H9 (cell line): ENCODE results near the gene SLC46A1. TPM values are rescaled to one million over a fixed set of nuclear protein-coding genes. Genes with fewer than 3 reads are reported as not detected.

Source experiments
- DNase-seq: peaks from one replicate; pipeline ENCODE4 v3.0.0-alpha.2; 2017
- H2AFZ ChIP-seq: one replicate; pipeline ENCODE4 v1.6.1; 2013; ENCODE audit warnings: mild to moderate bottlenecking, low read length, control low read depth, moderate library complexity
- H2AK5ac ChIP-seq: 2 replicates; pipeline ENCODE4 v1.6.1; 2013; ENCODE audit warnings: low read length, control low read depth, mixed read lengths; ENCODE audit not compliant: insufficient read length
- H2BK120ac ChIP-seq: one replicate; pipeline ENCODE4 v1.6.1; 2013; ENCODE audit warnings: low read depth, mild to moderate bottlenecking, low read length, control low read depth, inconsistent platforms; ENCODE audit not compliant: poor library complexity, severe bottlenecking
- H2BK12ac ChIP-seq: 2 replicates; pipeline ENCODE4 v1.6.1; 2013; ENCODE audit warnings: low read length, control low read depth, mixed read lengths, low read depth; ENCODE audit not compliant: insufficient read length
- H2BK15ac ChIP-seq: 2 replicates; pipeline ENCODE4 v1.6.1; 2013; ENCODE audit warnings: low read depth, low read length, control low read depth
- H2BK20ac ChIP-seq: one replicate; pipeline ENCODE4 v1.6.1; 2013; ENCODE audit warnings: low read depth, mild to moderate bottlenecking, low read length, control low read depth, inconsistent platforms; ENCODE audit not compliant: poor library complexity, severe bottlenecking
- H2BK5ac ChIP-seq: 2 replicates; pipeline ENCODE4 v1.6.1; 2013; ENCODE audit warnings: low read length, control low read depth, mixed read lengths; ENCODE audit not compliant: insufficient read length
- H3K14ac ChIP-seq: 2 replicates; pipeline ENCODE4 v1.6.1; 2013; ENCODE audit warnings: low read length, control low read depth; ENCODE audit not compliant: insufficient read depth
- H3K18ac ChIP-seq: 2 replicates; pipeline ENCODE4 v1.6.1; 2013; ENCODE audit warnings: low read depth, mild to moderate bottlenecking, mixed read lengths, low read length, control low read depth; ENCODE audit not compliant: insufficient read length
- H3K23ac ChIP-seq: 2 replicates; pipeline ENCODE4 v1.6.1; 2013; ENCODE audit warnings: low read length, control low read depth, mixed read lengths, low read depth; ENCODE audit not compliant: insufficient read length
- H3K23me2 ChIP-seq: 2 replicates; pipeline ENCODE4 v1.6.1; 2013; ENCODE audit warnings: low read depth, mild to moderate bottlenecking, mixed read lengths, low read length, control low read depth; ENCODE audit not compliant: insufficient read length, poor library complexity, severe bottlenecking
- H3K27ac ChIP-seq: 2 replicates; pipeline ENCODE4 v1.5.1; 2013; ENCODE audit warnings: low read length, control low read depth, mixed read lengths, low read depth; ENCODE audit not compliant: insufficient read length
- H3K27me3 ChIP-seq: 2 replicates; pipeline ENCODE4 v1.6.1; 2013; ENCODE audit warnings: low read length, control low read depth, inconsistent platforms; ENCODE audit not compliant: insufficient read depth
- H3K4ac ChIP-seq: 2 replicates; pipeline ENCODE4 v1.6.1; 2013; ENCODE audit warnings: low read depth, mild to moderate bottlenecking, control low read depth, inconsistent platforms, low read length, moderate library complexity
- H3K4me1 ChIP-seq: 2 replicates; pipeline ENCODE4 v1.6.1; 2013; ENCODE audit warnings: low read length, control low read depth, inconsistent platforms; ENCODE audit not compliant: insufficient read depth
- H3K4me2 ChIP-seq: 2 replicates; pipeline ENCODE4 v1.6.1; 2013; ENCODE audit warnings: low read length, control low read depth, mixed read lengths; ENCODE audit not compliant: insufficient read length, insufficient read depth
- H3K56ac ChIP-seq: 2 replicates; pipeline ENCODE4 v1.6.1; 2013; ENCODE audit warnings: low read depth, mild to moderate bottlenecking, mixed read lengths, low read length, control low read depth; ENCODE audit not compliant: insufficient read length
- H3K79me1 ChIP-seq: 2 replicates; pipeline ENCODE4 v1.6.1; 2013; ENCODE audit warnings: low read depth, mild to moderate bottlenecking, moderate library complexity, low read length, control low read depth, inconsistent platforms; ENCODE audit not compliant: insufficient read depth, poor library complexity, severe bottlenecking
- H3K79me2 ChIP-seq: 2 replicates; pipeline ENCODE4 v1.6.1; 2013; ENCODE audit warnings: low read length, control low read depth, inconsistent platforms; ENCODE audit not compliant: insufficient read depth
- H3K9ac ChIP-seq: 2 replicates; pipeline ENCODE4 v1.6.1; 2013; ENCODE audit warnings: low read length, control low read depth, mixed read lengths; ENCODE audit not compliant: insufficient read length; ENCODE audit errors: extremely low read depth
- H3K9me3 ChIP-seq: one replicate; pipeline ENCODE4 v1.6.1; 2013; ENCODE audit warnings: low read depth, low read length, inconsistent platforms; ENCODE audit not compliant: control insufficient read depth
- H3T11ph ChIP-seq: one replicate; pipeline ENCODE4 v1.6.1; 2013; ENCODE audit warnings: mild to moderate bottlenecking, low read length, control low read depth, inconsistent platforms
- H4K20me1 ChIP-seq: one replicate; pipeline ENCODE4 v1.6.1; 2013; ENCODE audit not compliant: control insufficient read depth, insufficient read length, insufficient read depth
- H4K5ac ChIP-seq: 2 replicates; pipeline ENCODE4 v1.6.1; 2013; ENCODE audit warnings: low read depth, mild to moderate bottlenecking, mixed read lengths, low read length, control low read depth; ENCODE audit not compliant: insufficient read length
- H4K8ac ChIP-seq: replicated peaks from 2 replicates; pipeline ENCODE4 v1.6.1; 2013; ENCODE audit warnings: low read length, control low read depth, mixed read lengths, low read depth; ENCODE audit not compliant: insufficient read length
- H4K91ac ChIP-seq: 2 replicates; pipeline ENCODE4 v1.6.1; 2013; ENCODE audit warnings: low read depth, mild to moderate bottlenecking, moderate library complexity, mixed read lengths, low read length, control low read depth; ENCODE audit not compliant: insufficient read length
- H3K27ac Mint-ChIP-seq, 3 experiments: 2 replicates in 2 of 3; 3 replicates in 1 of 3; pipeline ENCODE4 v1.8.0; 2020 to 2021; ENCODE audit warnings: mixed read lengths in 3 of 3, mild to moderate bottlenecking in 1 of 3, moderate library complexity in 1 of 3
- H3K27me3 Mint-ChIP-seq: 2 replicates; pipeline ENCODE4 v1.8.0; 2021; ENCODE audit warnings: low read depth, mild to moderate bottlenecking, moderate library complexity, mixed read lengths
- H3K36me3 Mint-ChIP-seq, 3 experiments: 2 replicates in 2 of 3; 3 replicates in 1 of 3; pipeline ENCODE4 v1.8.0; 2020 to 2021; ENCODE audit warnings: low read depth in 3 of 3, mixed read lengths in 3 of 3; ENCODE audit not compliant: insufficient read depth in 1 of 3
- H3K4me1 Mint-ChIP-seq, 2 experiments: 2 replicates each; pipeline ENCODE4 v1.8.0; 2020; ENCODE audit warnings: mixed read lengths in 2 of 2
- H3K4me3 Mint-ChIP-seq, 2 experiments: 2 replicates in 1 of 2; 3 replicates in 1 of 2; pipeline ENCODE4 v1.8.0; 2020 to 2021; ENCODE audit warnings: mild to moderate bottlenecking in 2 of 2, mixed read lengths in 2 of 2, moderate library complexity in 1 of 2
- H3K9me3 Mint-ChIP-seq, 2 experiments: 2 replicates in 1 of 2; 3 replicates in 1 of 2; pipeline ENCODE4 v1.8.0; 2020; ENCODE audit warnings: mild to moderate bottlenecking in 2 of 2, mixed read lengths in 2 of 2, moderate library complexity in 1 of 2
- WGBS: extraction: QIAGEN DNeasy Blood & Tissue Kit; methylation state at CpG from one replicate; pipeline ENCODE4 v1.1.7; 2013; ENCODE audit warnings: missing lambda C conversion rate, low lambda C conversion rate, mixed read lengths; ENCODE audit not compliant: insufficient read length; ENCODE audit errors: extremely low coverage; 5-methylcytosine and 5-hydroxymethylcytosine counted together
- total RNA-seq: library from RNA; stranded (reverse); gene quantifications from 2 replicates; pipeline ENCODE4 v1.2.1, GENCODE V29; 2021
- TF ChIP-seq, protein P1 (sequence below): fragments of 200-600 bp; sonication (generic); conservative IDR thresholded peaks from 3 replicates; pipeline ENCODE4 v1.8.0; 2021; ENCODE audit warnings: antibody characterized with exemption, mild to moderate bottlenecking

The SLC46A1 gene
- total RNA-seq, 1 experiment from 2014 or later, result 8.7 TPM

DNA sequence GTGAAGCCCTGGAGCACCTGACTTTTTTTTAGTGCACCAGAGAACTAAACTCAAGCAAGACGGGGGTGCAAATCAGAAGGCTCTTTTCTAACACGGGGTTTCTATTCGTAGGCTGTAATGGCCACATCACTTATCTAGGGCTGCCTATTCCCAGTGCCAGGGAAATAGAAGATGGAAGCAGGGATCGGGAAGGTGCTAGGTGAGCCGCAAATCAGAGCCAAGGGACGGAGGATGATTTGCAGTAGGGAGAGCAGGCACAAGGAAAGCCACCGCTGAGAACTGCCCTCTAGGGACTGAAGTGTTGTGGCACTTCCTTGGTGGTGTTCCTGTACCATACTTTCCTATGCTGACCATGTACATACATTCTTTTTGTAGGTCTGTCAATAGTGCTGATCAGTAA lies 7.8 kb upstream of the SLC46A1 start:
- Histone ChIP-seq H2BK15ac (no peak overlapping the region), H3K18ac (no peak overlapping the region), H3K23me2 (no peaks in the 10 kb centered on the region), H3T11ph (no peak overlapping the region), H2AK5ac (no peak overlapping the region), H2BK12ac (no peak overlapping the region), H3K79me2 (no peaks in the 10 kb centered on the region), H3K27me3 (peaks cover 19% of the 10 kb centered on the region; the same call in 1 of the 2 replicates), H3K4ac (no peak overlapping the region), H3K4me1 (peaks cover 5% of the 10 kb centered on the region; the same call in 1 of the 2 replicates), H4K91ac (no peak overlapping the region), H3K79me1 (no peaks in the 10 kb centered on the region), H3K14ac (no peak overlapping the region), H3K9ac (no peak overlapping the region), H3K9me3 (no peaks in the 10 kb centered on the region), H4K5ac (no peak overlapping the region), H2BK20ac (no peak overlapping the region), H3K56ac (no peak overlapping the region), H3K23ac (no peak overlapping the region), H2BK5ac (no peak overlapping the region), H4K20me1 (no peaks in the 10 kb centered on the region), H4K8ac (no peak overlapping the region), H3K27ac (no peak overlapping the region), H3K4me2 (no peak overlapping the region), H2BK120ac (no peak overlapping the region), H2AFZ (no peak overlapping the region)
- no peaks in the 10 kb centered on the region; a peak in 1 of 7 replicates for H3K36me3 Mint-ChIP-seq
- TF ChIP-seq, protein P1, sequence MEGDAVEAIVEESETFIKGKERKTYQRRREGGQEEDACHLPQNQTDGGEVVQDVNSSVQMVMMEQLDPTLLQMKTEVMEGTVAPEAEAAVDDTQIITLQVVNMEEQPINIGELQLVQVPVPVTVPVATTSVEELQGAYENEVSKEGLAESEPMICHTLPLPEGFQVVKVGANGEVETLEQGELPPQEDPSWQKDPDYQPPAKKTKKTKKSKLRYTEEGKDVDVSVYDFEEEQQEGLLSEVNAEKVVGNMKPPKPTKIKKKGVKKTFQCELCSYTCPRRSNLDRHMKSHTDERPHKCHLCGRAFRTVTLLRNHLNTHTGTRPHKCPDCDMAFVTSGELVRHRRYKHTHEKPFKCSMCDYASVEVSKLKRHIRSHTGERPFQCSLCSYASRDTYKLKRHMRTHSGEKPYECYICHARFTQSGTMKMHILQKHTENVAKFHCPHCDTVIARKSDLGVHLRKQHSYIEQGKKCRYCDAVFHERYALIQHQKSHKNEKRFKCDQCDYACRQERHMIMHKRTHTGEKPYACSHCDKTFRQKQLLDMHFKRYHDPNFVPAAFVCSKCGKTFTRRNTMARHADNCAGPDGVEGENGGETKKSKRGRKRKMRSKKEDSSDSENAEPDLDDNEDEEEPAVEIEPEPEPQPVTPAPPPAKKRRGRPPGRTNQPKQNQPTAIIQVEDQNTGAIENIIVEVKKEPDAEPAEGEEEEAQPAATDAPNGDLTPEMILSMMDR, result 0 out of 3 replicates have a peak, but pooled peaks have one; percentile 20
- WGBS, result no CpG with 5 or more reads among the region's 7 CpGs
- peaks cover 0 to 2% of the 10 kb centered on the region in 2 experiments; a peak in 1 of 5 replicates for H3K9me3 Mint-ChIP-seq
- H3K4me1 Mint-ChIP-seq, result peaks cover 30 to 35% of the 10 kb centered on the region in 2 experiments
- H3K27ac Mint-ChIP-seq, result no peak overlapping the region
- peaks cover 72% of the 10 kb centered on the region for H3K27me3 Mint-ChIP-seq
- no peak overlapping the region for H3K4me3 Mint-ChIP-seq
- peak; percentile 52 for DNase-seq
